GM19328 (cell line): ENCODE data around the gene C3.
A peak's percentile ranks its signal among the peaks of the same experiment; 100 is the strongest.
"Not testable (repeated sequence)": the region's sequence is repeated elsewhere in the genome, so short reads cannot be mapped to it uniquely, and the experiment has no call there.

Source experiments
- ATAC-seq: cut with Tn5 transposase; IDR thresholded peaks from one replicate; pipeline ENCODE4 v1.9.1; 2021; ENCODE audit warnings: mild to moderate bottlenecking, moderate library complexity; ENCODE audit not compliant: unreplicated experiment

Gene C3

GRCh38 chr19:6720369-6721137, at the start of gene C3:
Gene C3 (minus strand): TSS chr19:6720650. CDS start chr19:6720589, 61 bp downstream.
- ATAC-seq = no peak

GRCh38 chr19:6769006-6769619, 48.7 kb upstream of the C3 start:
- ATAC-seq = no peak

- ATAC-seq = no peak
Observed at GRCh38 chr19:6768236-6768785, 47.9 kb upstream of the C3 start.

- ATAC-seq = peak; percentile 73
Observed at GRCh38 chr19:6767357-6768235, 47.1 kb upstream of the C3 start, which contains the start of gene SH2D3A. Gene SH2D3A (minus strand): TSS chr19:6767435. CDS start chr19:6763748, 3,687 bp downstream.

- ATAC-seq = peak; percentile 4
Observed at GRCh38 chr19:6767081-6767356, 46.6 kb upstream of the C3 start.

DNA sequence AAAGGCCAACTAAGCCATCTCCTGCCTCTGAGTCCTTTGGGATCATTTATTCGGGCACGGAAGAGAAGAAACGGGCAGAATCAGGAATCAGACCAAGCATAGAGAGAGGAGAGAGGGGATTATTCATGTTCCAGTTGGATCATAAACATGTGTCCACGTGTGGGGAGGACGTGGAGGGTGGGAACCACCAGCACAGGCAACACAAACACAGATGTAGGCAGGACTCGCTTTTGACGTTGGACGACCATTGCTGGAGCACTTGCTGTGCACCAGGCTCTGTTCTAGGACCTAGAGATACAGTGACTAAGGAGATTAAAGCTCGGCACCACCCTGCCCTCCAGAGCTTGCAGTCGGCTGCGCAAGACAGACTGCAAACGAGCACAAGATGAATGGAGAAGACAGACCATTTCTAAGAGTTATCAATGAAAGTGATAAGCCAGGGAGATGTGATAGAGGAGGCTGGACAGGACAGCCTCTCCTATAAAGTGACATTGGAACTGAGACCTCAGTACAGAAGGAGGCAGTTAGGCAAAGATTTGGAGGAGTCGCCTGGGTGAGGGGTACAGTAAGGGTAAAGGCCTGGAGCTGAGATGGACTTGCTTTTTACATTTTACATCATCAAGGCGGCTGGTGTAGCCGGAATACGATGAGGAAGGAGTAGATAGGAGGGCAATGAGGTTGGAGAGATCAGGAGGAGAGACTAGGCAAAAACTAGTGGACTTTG, 46.1 kb upstream of the C3 start:
- ATAC-seq = no peak

- ATAC-seq = no peak
Observed at GRCh38 chr19:6765738-6766356, 45.4 kb upstream of the C3 start.

DNA sequence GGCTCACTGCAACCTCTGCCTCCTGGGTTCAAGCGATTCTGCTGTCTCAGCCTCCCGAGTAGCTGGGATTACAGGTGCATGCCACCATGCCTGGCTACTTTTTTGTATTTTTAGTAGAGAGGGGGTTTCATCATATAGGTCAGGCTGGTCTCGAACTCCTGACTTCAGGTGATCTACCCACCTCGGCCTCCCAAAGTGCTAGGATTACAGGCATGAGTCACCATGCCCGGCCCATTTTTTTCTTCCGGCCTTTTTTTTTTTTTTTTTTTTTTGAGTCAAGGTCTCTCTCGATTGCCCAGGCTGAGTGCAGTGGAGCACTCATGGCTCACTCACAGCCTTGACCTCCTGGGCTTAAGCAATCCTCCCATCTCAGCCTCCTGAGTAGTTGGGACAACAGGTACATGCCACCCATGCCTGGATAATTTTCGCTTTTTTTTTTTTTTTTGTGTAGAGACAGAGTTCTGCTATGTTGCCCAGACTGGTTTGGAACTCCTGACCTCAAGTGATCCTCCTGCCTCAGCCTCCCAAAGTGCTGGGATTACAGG, 41.9 kb upstream of the C3 start:
- not testable (repeated sequence) for ATAC-seq

GRCh38 chr19:6761053-6761676, 40.7 kb upstream of the C3 start:
- no peak for ATAC-seq

- ATAC-seq = no peak
Observed at GRCh38 chr19:6760606-6761005, 40.2 kb upstream of the C3 start.

DNA sequence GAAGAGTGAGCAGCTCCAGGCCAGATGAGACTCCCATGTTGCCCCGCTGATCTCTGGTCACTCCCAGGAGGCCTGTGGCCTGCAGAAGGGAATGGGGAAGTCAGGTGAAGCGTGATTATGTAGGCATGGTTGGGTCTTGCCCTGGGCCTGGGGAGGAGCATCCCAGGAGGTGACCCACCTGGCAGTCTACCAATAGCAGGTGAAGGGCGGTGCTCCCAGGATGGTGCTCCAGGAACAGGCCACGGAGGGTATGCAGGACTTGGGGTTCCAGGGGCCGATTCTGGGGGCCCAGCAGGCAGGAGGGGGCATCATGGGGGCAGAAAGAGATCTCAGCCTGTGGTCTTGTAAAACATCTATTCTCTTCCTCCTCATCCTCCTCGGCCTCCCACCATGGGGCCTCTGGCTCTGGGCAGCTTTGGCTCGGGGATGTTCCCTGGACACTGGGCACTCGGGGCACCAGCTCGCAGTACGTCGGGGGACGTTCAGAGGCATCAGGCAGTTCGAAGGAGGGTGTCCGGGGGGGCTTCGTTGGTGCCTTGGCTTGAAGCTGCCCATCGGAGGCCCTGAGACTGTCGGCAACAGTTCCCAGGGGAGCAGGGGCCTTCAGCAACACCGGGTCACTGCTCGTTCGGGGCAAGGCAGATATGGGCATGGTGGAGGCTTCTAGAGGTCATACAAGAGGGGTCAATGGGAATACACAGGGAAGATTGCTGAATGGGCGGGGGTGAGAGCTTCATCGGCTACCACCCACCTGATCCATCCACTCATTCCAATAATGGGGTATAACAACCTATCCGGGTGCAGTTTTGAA, 34.4 kb upstream of the C3 start:
- ATAC-seq = no peak

DNA sequence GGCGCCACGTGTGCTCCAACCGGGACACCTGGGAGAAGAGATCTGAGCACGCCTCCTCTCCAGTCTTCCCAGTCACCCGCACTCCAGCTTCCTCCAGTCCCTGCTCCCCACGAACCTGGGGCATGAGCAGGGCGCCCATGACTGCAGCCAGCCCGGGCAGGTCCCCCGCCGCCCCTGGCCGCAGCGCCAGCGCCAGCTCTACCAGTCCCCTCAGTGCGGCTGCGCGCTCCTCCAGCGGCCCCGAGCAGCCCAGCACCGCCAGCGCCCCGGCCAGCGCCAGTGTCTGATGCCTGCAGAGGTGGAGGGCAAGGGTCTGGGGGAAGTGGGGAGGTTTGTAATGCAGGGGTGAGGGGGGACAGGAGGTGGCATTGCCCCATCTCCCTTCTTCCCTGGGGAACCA, 33.7 kb upstream of the C3 start:
- no peak for ATAC-seq

GRCh38 chr19:6753178-6754031, 33.0 kb upstream of the C3 start:
- peak; percentile 64 for ATAC-seq

GRCh38 chr19:6752256-6753177, 32.1 kb upstream of the C3 start:
- no peak for ATAC-seq

GRCh38 chr19:6751189-6751588, 30.7 kb upstream of the C3 start:
- no peak for ATAC-seq

DNA sequence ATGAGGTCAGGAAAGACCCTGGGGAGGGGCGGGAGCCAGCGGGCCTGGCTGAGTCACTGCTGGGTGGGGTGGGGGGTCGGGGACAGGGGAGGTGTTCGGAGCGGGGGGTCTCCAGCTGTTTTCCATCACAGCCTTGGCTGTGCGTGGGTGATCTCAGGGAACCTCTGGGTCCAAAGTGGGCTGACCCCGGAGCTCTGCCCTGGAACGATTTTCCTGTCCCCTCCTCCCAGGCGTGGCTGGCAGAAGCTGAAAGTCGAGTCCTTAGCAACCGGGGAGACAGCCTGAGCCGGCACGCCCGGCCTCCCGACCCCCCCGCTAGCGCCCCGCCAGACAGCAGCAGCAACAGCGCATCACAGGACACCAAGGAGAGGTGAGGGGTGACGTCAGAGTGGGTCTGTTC, 29.6 kb upstream of the C3 start:
- no peak for ATAC-seq

- not testable (repeated sequence) for ATAC-seq
Observed at GRCh38 chr19:6748543-6748942, 28.1 kb upstream of the C3 start.
